Neuronal stem cell (in vitro differentiated cells): ENCODE measurements around the gene POP7.

Experiments used
- DNase-seq: peaks from one replicate; pipeline ENCODE4 v3.0.0-alpha.2; 2013; ENCODE audit warnings: low spot score
- H2AFZ ChIP-seq: one replicate; pipeline ENCODE4 v1.6.1; 2013; ENCODE audit warnings: mild to moderate bottlenecking, low read length, inconsistent platforms
- H2AK5ac ChIP-seq: 2 replicates; pipeline ENCODE4 v1.6.1; 2013; ENCODE audit warnings: low read depth, mild to moderate bottlenecking, inconsistent platforms, low read length, moderate library complexity, mixed read lengths
- H2BK120ac ChIP-seq: 2 replicates; pipeline ENCODE4 v1.6.1; 2013; ENCODE audit warnings: low read depth, mild to moderate bottlenecking, inconsistent platforms, low read length, moderate library complexity, mixed read lengths
- H2BK12ac ChIP-seq: one replicate; pipeline ENCODE4 v1.6.1; 2013; ENCODE audit warnings: low read length, inconsistent platforms
- H2BK15ac ChIP-seq: 2 replicates; pipeline ENCODE4 v1.6.1; 2013; ENCODE audit warnings: mild to moderate bottlenecking, low read length, inconsistent platforms, mixed read lengths
- H2BK5ac ChIP-seq: one replicate; pipeline ENCODE4 v1.6.1; 2013; ENCODE audit warnings: inconsistent platforms, mild to moderate bottlenecking, low read length, moderate library complexity
- H3K14ac ChIP-seq: one replicate; pipeline ENCODE4 v1.6.1; 2013; ENCODE audit warnings: low read length, inconsistent platforms
- H3K18ac ChIP-seq: 2 replicates; pipeline ENCODE4 v1.6.1; 2013; ENCODE audit warnings: low read length, inconsistent platforms
- H3K23ac ChIP-seq: 2 replicates; pipeline ENCODE4 v1.6.1; 2013; ENCODE audit warnings: low read depth, mild to moderate bottlenecking, mixed read lengths, low read length, inconsistent platforms; ENCODE audit not compliant: poor library complexity
- H3K27ac ChIP-seq: replicated peaks from 3 replicates; pipeline ENCODE4 v1.5.1; 2013; ENCODE audit warnings: low read length, inconsistent platforms
- H3K27me3 ChIP-seq, 3 experiments: 2 replicates each; pipeline ENCODE4 v1.6.1; 2013; ENCODE audit warnings: low read length in 3 of 3, mild to moderate bottlenecking in 2 of 3, inconsistent platforms in 1 of 3, low read depth in 1 of 3, mixed read lengths in 1 of 3, moderate library complexity in 1 of 3; ENCODE audit not compliant: control insufficient read depth in 3 of 3, insufficient read depth in 3 of 3
- H3K36me3 ChIP-seq, 2 donors: replicated peaks in 1 of 2; 2 replicates each; pipeline ENCODE4 v1.6.1; 2013; ENCODE audit warnings: low read length in 2 of 2; ENCODE audit not compliant: control insufficient read depth in 2 of 2, insufficient read depth in 2 of 2
- H3K4ac ChIP-seq: 2 replicates; pipeline ENCODE4 v1.6.1; 2013; ENCODE audit warnings: inconsistent platforms, mild to moderate bottlenecking, low read length, moderate library complexity
- H3K4me1 ChIP-seq, 2 donors: 1 replicate in 1 of 2; 2 replicates in 1 of 2; pipeline ENCODE4 v1.6.1; 2013; ENCODE audit warnings: low read length in 2 of 2, low read depth in 1 of 2; ENCODE audit not compliant: control insufficient read depth in 2 of 2, insufficient read depth in 1 of 2
- H3K4me2 ChIP-seq: one replicate; pipeline ENCODE4 v1.6.1; 2013; ENCODE audit warnings: mild to moderate bottlenecking, low read length, inconsistent platforms; ENCODE audit not compliant: insufficient read depth, poor library complexity, severe bottlenecking
- H3K4me3 ChIP-seq, 2 donors: 2 replicates each; pipeline ENCODE4 v1.5.1; 2013; ENCODE audit warnings: low read length in 2 of 2, mild to moderate bottlenecking in 2 of 2, inconsistent platforms in 1 of 2, moderate library complexity in 1 of 2
- H3K79me1 ChIP-seq: one replicate; pipeline ENCODE4 v1.6.1; 2013; ENCODE audit warnings: low read depth, mild to moderate bottlenecking, inconsistent platforms, low read length, moderate library complexity
- H3K9ac ChIP-seq: one replicate; pipeline ENCODE4 v1.6.1; 2013; ENCODE audit warnings: mild to moderate bottlenecking, low read depth, low read length, inconsistent platforms; ENCODE audit not compliant: poor library complexity
- H3K9me3 ChIP-seq, 2 donors: replicated peaks in 1 of 2; 2 replicates each; pipeline versions ENCODE3 to v1.6.1; 2013; ENCODE audit warnings: low read length in 2 of 2, mild to moderate bottlenecking in 2 of 2, inconsistent platforms in 1 of 2, low read depth in 1 of 2, mixed read lengths in 1 of 2, moderate library complexity in 1 of 2; ENCODE audit not compliant: control insufficient read depth in 2 of 2, insufficient read depth in 1 of 2
- H4K8ac ChIP-seq: one replicate; pipeline ENCODE4 v1.6.1; 2013; ENCODE audit warnings: low read depth, mild to moderate bottlenecking, inconsistent platforms, low read length, moderate library complexity
- H4K91ac ChIP-seq: one replicate; pipeline ENCODE4 v1.6.1; 2013; ENCODE audit warnings: low read length, low read depth, mild to moderate bottlenecking, inconsistent platforms; ENCODE audit not compliant: poor library complexity
- WGBS, 2 donors: extraction: QIAGEN DNeasy Blood & Tissue Kit; methylation state at CpG; one replicate each; pipeline ENCODE4 v1.1.7; 2013; ENCODE audit warnings: missing lambda C conversion rate in 2 of 2, mixed read lengths in 1 of 2; ENCODE audit not compliant: insufficient read length in 2 of 2, insufficient replicate concordance in 1 of 2; ENCODE audit errors: extremely low coverage in 2 of 2; 5-methylcytosine and 5-hydroxymethylcytosine counted together

The POP7 gene

GRCh38 chr7:100708395-100708794, 2.5 kb downstream of the POP7 start:
- no peak overlapping the region for H2BK120ac ChIP-seq

GRCh38 chr7:100710452-100710851, 4.5 kb downstream of the POP7 start:
- no peak overlapping the region for H2BK120ac ChIP-seq

More at GRCh38 chr7:100708395-100708794, 2.5 kb downstream of the POP7 start:
- H2AK5ac ChIP-seq: no peak overlapping the region
- no peak for DNase-seq
- H3K4me1 ChIP-seq: peaks cover 10 to 12% of the 10 kb centered on the region in 2 donors
- H3K36me3 ChIP-seq: peaks cover 10 to 24% of the 10 kb centered on the region in 2 donors
- no peak overlapping the region for H2AFZ ChIP-seq
- no peak overlapping the region for H4K91ac ChIP-seq
- no peak overlapping the region for H2BK15ac ChIP-seq
- H3K9me3 ChIP-seq: no peaks in the 10 kb centered on the region
- H3K4me2 ChIP-seq: no peak overlapping the region
- H2BK5ac ChIP-seq: no peak overlapping the region
- H2BK12ac ChIP-seq: no peak overlapping the region
- no peak overlapping the region for H3K4ac ChIP-seq
- no peak overlapping the region for H3K14ac ChIP-seq
- H3K27ac ChIP-seq: no peak overlapping the region
- no peaks in the 10 kb centered on the region for H3K27me3 ChIP-seq
- no peak overlapping the region for H3K23ac ChIP-seq
- H3K4me3 ChIP-seq: no peak overlapping the region
- H3K79me1 ChIP-seq: peaks cover 15% of the 10 kb centered on the region
- no peak overlapping the region for H3K18ac ChIP-seq
- no peak overlapping the region for H3K9ac ChIP-seq
- no CpG with 5 or more reads among the region's 6 CpGs for WGBS, 2 donors
- H4K8ac ChIP-seq: no peak overlapping the region

GRCh38 chr7:100711369-100711768, 5.4 kb downstream of the POP7 start:
- no peak overlapping the region for H2BK15ac ChIP-seq
- H2BK12ac ChIP-seq: no peak overlapping the region
- no peak overlapping the region for H3K4me3 ChIP-seq
- WGBS, 2 donors: no CpG with 5 or more reads among the region's 11 CpGs
- no peak overlapping the region for H3K4ac ChIP-seq
- H3K9me3 ChIP-seq: no peaks in the 10 kb centered on the region
- no peak overlapping the region for H4K91ac ChIP-seq
- H3K79me1 ChIP-seq: peaks cover 11% of the 10 kb centered on the region
- H2AK5ac ChIP-seq: no peak overlapping the region
- no peak overlapping the region for H3K27ac ChIP-seq
- no peak overlapping the region for H2BK120ac ChIP-seq
- H3K9ac ChIP-seq: no peak overlapping the region
- no peak for DNase-seq
- peak overlapping the region; percentile 3 for H3K4me2 ChIP-seq
- no peak overlapping the region for H2BK5ac ChIP-seq
- H3K18ac ChIP-seq: no peak overlapping the region
- peak overlapping the region; percentile 8 for H3K14ac ChIP-seq
- H3K27me3 ChIP-seq: no peaks in the 10 kb centered on the region
- H3K4me1 ChIP-seq: peaks cover 8 to 9% of the 10 kb centered on the region in 2 donors
- H4K8ac ChIP-seq: no peak overlapping the region
- H3K36me3 ChIP-seq: peaks cover 10 to 24% of the 10 kb centered on the region in 2 donors
- no peak overlapping the region for H2AFZ ChIP-seq
- no peak overlapping the region for H3K23ac ChIP-seq

More at GRCh38 chr7:100710452-100710851, 4.5 kb downstream of the POP7 start:
- H4K8ac ChIP-seq: no peak overlapping the region
- H3K4me3 ChIP-seq: no peak overlapping the region
- no peak overlapping the region for H3K14ac ChIP-seq
- H3K79me1 ChIP-seq: peaks cover 15% of the 10 kb centered on the region
- no peak overlapping the region for H2AK5ac ChIP-seq
- no peak overlapping the region for H3K4ac ChIP-seq
- H3K36me3 ChIP-seq: peaks cover 10 to 24% of the 10 kb centered on the region in 2 donors
- no peak overlapping the region for H3K27ac ChIP-seq
- H3K23ac ChIP-seq: no peak overlapping the region
- H2BK5ac ChIP-seq: no peak overlapping the region
- H3K9ac ChIP-seq: no peak overlapping the region
- no peak for DNase-seq
- H4K91ac ChIP-seq: no peak overlapping the region
- no peak overlapping the region for H3K18ac ChIP-seq
- no peaks in the 10 kb centered on the region for H3K9me3 ChIP-seq
- no peak overlapping the region for H2BK12ac ChIP-seq
- no peak overlapping the region for H2AFZ ChIP-seq
- no peak overlapping the region for H2BK15ac ChIP-seq
- no CpG with 5 or more reads among the region's 4 CpGs for WGBS, 2 donors
- H3K4me2 ChIP-seq: no peak overlapping the region
- peaks cover 8% of the 10 kb centered on the region in 2 donors for H3K4me1 ChIP-seq
- H3K27me3 ChIP-seq: no peaks in the 10 kb centered on the region

GRCh38 chr7:100714725-100715124, 8.8 kb downstream of the POP7 start:
- no peak overlapping the region for H3K4ac ChIP-seq
- no peak overlapping the region for H2AK5ac ChIP-seq
- no peak overlapping the region for H3K14ac ChIP-seq
- no peak overlapping the region for H3K23ac ChIP-seq
- no peak overlapping the region for H4K91ac ChIP-seq
- no peak overlapping the region for H4K8ac ChIP-seq
- H2BK15ac ChIP-seq: no peak overlapping the region
- H3K4me1 ChIP-seq: peaks cover 0 to 1% of the 10 kb centered on the region in 2 donors
- no peak overlapping the region for H3K4me3 ChIP-seq
- peak overlapping the region; percentile 27 for H3K9ac ChIP-seq
- no peak overlapping the region for H2BK5ac ChIP-seq
- DNase-seq: no peak
- no peak overlapping the region for H3K27ac ChIP-seq
- no peaks in the 10 kb centered on the region for H3K79me1 ChIP-seq
- H3K18ac ChIP-seq: no peak overlapping the region
- H3K27me3 ChIP-seq: peaks cover 0 to 6% (median 5%) of the 10 kb centered on the region in 3 experiments
- no peak overlapping the region for H2BK12ac ChIP-seq
- H3K9me3 ChIP-seq: peaks cover 4% of the 10 kb centered on the region in 2 donors
- no peak overlapping the region for H2BK120ac ChIP-seq
- no peak overlapping the region for H3K4me2 ChIP-seq
- H2AFZ ChIP-seq: no peak overlapping the region
- no peaks in the 10 kb centered on the region for H3K36me3 ChIP-seq
- no CpG with 5 or more reads among the region's 8 CpGs for WGBS, 2 donors
